Measurements from ENCODE around the gene JPH2. TPM values are rescaled to one million over a fixed set of nuclear protein-coding genes. Genes with fewer than 3 reads are reported as not detected.
A peak's percentile ranks its signal among the peaks of the same experiment; 100 is the strongest.

The JPH2 gene
- total and polyA plus RNA-seq, 3 experiments from 2014 or later: not detected

- no peaks in the 10 kb centered on the region for H3K36me3 ChIP-seq (ENCODE audit: insufficient read depth, low read length)
- peaks cover 89% of the 10 kb centered on the region for H3K4me1 ChIP-seq (ENCODE audit: insufficient read depth, low read length)
- Mint-ChIP-seq H3K4me1 (peaks cover 23 to 61% (median 40%) of the 10 kb centered on the region in 3 donors), H3K36me3 (no peaks in the 10 kb centered on the region), H3K9me3 (no peaks in the 10 kb centered on the region), H3K27ac (peak overlapping the region; percentile 71 to 97 (median 96)), H3K4me3 (peak overlapping the region; percentile 40 to 87 (median 79)), H3K27me3 (peaks cover 0 to 11% of the 10 kb centered on the region in 2 donors)
- ChIA-PET CTCF (interaction anchor here (1.3 to 4.0 kb wide), 4 partner anchors 10 to 128 kb away, joined by 3 to 24 read pairs (median 4); no protein-coding TSS in a partner anchor), POLR2A (no interaction called here)
- H3K9me3 ChIP-seq (ENCODE audit: low read length): no peaks in the 10 kb centered on the region
- peak overlapping the region; percentile 74 for H3K4me3 ChIP-seq (ENCODE audit: low read length)
- H3K27ac ChIP-seq (ENCODE audit: low read depth, low read length): peak overlapping the region; percentile 44
- no peaks in the 10 kb centered on the region for H3K27me3 ChIP-seq (ENCODE audit: insufficient read depth, low read length, poor library complexity, severe bottlenecking)
- DNase-seq: peak in 3 of 5 donors; percentile 67 to 93 (median 69)
Observed at GRCh38 chr20:44070139-44070900, 116.7 kb downstream of the JPH2 start.

- no peaks in the 10 kb centered on the region for H3K9me3 Mint-ChIP-seq
- peaks cover 23 to 55% (median 32%) of the 10 kb centered on the region in 3 donors for H3K4me1 Mint-ChIP-seq
- peaks cover 0 to 9% of the 10 kb centered on the region in 2 donors for H3K27me3 Mint-ChIP-seq
- no peaks in the 10 kb centered on the region for H3K36me3 ChIP-seq (ENCODE audit: insufficient read depth, low read length)
- ChIA-PET POLR2A (interaction anchor here (0.6 kb wide), 1 partner anchor 10 kb away, joined by 3 read pairs; no protein-coding TSS in a partner anchor), CTCF (interaction anchor here (1.1 to 4.0 kb wide), 4 partner anchors 11 to 127 kb away, joined by 3 to 24 read pairs (median 8); no protein-coding TSS in a partner anchor)
- H3K27me3 ChIP-seq (ENCODE audit: insufficient read depth, low read length, poor library complexity, severe bottlenecking): no peaks in the 10 kb centered on the region
- DNase-seq: peak; percentile 33 to 95 (median 75)
- no peaks in the 10 kb centered on the region for H3K9me3 ChIP-seq (ENCODE audit: low read length)
- peak overlapping the region; percentile 71 to 97 (median 90) for H3K27ac Mint-ChIP-seq
- peak overlapping the region; percentile 40 to 87 (median 79) for H3K4me3 Mint-ChIP-seq
- no peaks in the 10 kb centered on the region for H3K36me3 Mint-ChIP-seq
- H3K27ac ChIP-seq (ENCODE audit: low read depth, low read length): peak overlapping the region; percentile 44
- peaks cover 79% of the 10 kb centered on the region for H3K4me1 ChIP-seq (ENCODE audit: insufficient read depth, low read length)
- H3K4me3 ChIP-seq (ENCODE audit: low read length): peak overlapping the region; percentile 74
Observed at GRCh38 chr20:44069203-44070011, 117.6 kb downstream of the JPH2 start.

- DNase-seq: no peak
- ChIA-PET POLR2A (no interaction called here), CTCF (interaction anchor here (1.1 to 4.0 kb wide), 5 partner anchors 11 to 126 kb away, joined by 3 to 24 read pairs (median 4); no protein-coding TSS in a partner anchor)
- Histone ChIP-seq H3K4me3 (ENCODE audit: low read length) (peak overlapping the region; percentile 43), H3K4me1 (ENCODE audit: insufficient read depth, low read length) (peaks cover 71% of the 10 kb centered on the region), H3K27ac (ENCODE audit: low read depth, low read length) (no peak overlapping the region), H3K36me3 (ENCODE audit: insufficient read depth, low read length) (no peaks in the 10 kb centered on the region), H3K9me3 (ENCODE audit: low read length) (no peaks in the 10 kb centered on the region), H3K27me3 (ENCODE audit: insufficient read depth, low read length, poor library complexity, severe bottlenecking) (no peaks in the 10 kb centered on the region)
- Mint-ChIP-seq H3K36me3 (no peaks in the 10 kb centered on the region), H3K27ac (peak overlapping the region in 7 of 8 donors; percentile 63 to 97 (median 86)), H3K4me3 (peak overlapping the region; percentile 40 to 87 (median 79)), H3K27me3 (peaks cover 0 to 9% of the 10 kb centered on the region in 2 donors), H3K4me1 (peaks cover 23 to 52% (median 32%) of the 10 kb centered on the region in 3 donors), H3K9me3 (no peaks in the 10 kb centered on the region)
Observed at GRCh38 chr20:44068316-44069201, 118.4 kb downstream of the JPH2 start.

- Mint-ChIP-seq H3K27ac (peak overlapping the region in 3 of 8 donors; percentile 50 to 88 (median 77)), H3K9me3 (no peaks in the 10 kb centered on the region), H3K4me1 (peaks cover 23 to 52% (median 32%) of the 10 kb centered on the region in 3 donors), H3K4me3 (peak overlapping the region in 2 of 7 donors; percentile 30 to 71), H3K36me3 (no peaks in the 10 kb centered on the region), H3K27me3 (peaks cover 0 to 9% of the 10 kb centered on the region in 2 donors)
- POLR2A ChIA-PET: no interaction called here
- no peak for DNase-seq
- Histone ChIP-seq H3K9me3 (ENCODE audit: low read length) (no peaks in the 10 kb centered on the region), H3K27ac (ENCODE audit: low read depth, low read length) (no peak overlapping the region), H3K36me3 (ENCODE audit: insufficient read depth, low read length) (no peaks in the 10 kb centered on the region), H3K4me3 (ENCODE audit: low read length) (no peak overlapping the region), H3K4me1 (ENCODE audit: insufficient read depth, low read length) (peaks cover 62% of the 10 kb centered on the region), H3K27me3 (ENCODE audit: insufficient read depth, low read length, poor library complexity, severe bottlenecking) (no peaks in the 10 kb centered on the region)
- CTCF ChIA-PET: interaction anchor here (1.3 kb wide), 1 partner anchor 13 kb away, joined by 3 read pairs; no protein-coding TSS in a partner anchor
Observed at GRCh38 chr20:44067650-44068081, 119.3 kb downstream of the JPH2 start.

- H3K36me3 Mint-ChIP-seq: no peaks in the 10 kb centered on the region
- H3K27me3 ChIP-seq (ENCODE audit: insufficient read depth, low read length, poor library complexity, severe bottlenecking): no peaks in the 10 kb centered on the region
- no peak overlapping the region for H3K27ac ChIP-seq (ENCODE audit: low read depth, low read length)
- no peaks in the 10 kb centered on the region for H3K36me3 ChIP-seq (ENCODE audit: insufficient read depth, low read length)
- H3K27ac Mint-ChIP-seq: peak overlapping the region in 3 of 8 donors; percentile 77 to 88 (median 81)
- ChIA-PET POLR2A (no interaction called here), CTCF (interaction anchor here (1.3 kb wide), 1 partner anchor 14 kb away, joined by 3 read pairs; no protein-coding TSS in a partner anchor)
- no peak for DNase-seq
- peaks cover 56% of the 10 kb centered on the region for H3K4me1 ChIP-seq (ENCODE audit: insufficient read depth, low read length)
- H3K9me3 Mint-ChIP-seq: no peaks in the 10 kb centered on the region
- peaks cover 22 to 48% (median 32%) of the 10 kb centered on the region in 3 donors for H3K4me1 Mint-ChIP-seq
- H3K27me3 Mint-ChIP-seq: peaks cover 0 to 9% of the 10 kb centered on the region in 2 donors
- peak overlapping the region in 2 of 7 donors; percentile 30 to 71 for H3K4me3 Mint-ChIP-seq
- no peaks in the 10 kb centered on the region for H3K9me3 ChIP-seq (ENCODE audit: low read length)
- no peak overlapping the region for H3K4me3 ChIP-seq (ENCODE audit: low read length)
Observed at GRCh38 chr20:44066645-44067606, 120.1 kb downstream of the JPH2 start.

- CTCF ChIA-PET: interaction anchor here (1.0 kb wide), 1 partner anchor 15 kb away, joined by 3 read pairs; no protein-coding TSS in a partner anchor
- peaks cover 21 to 35% (median 27%) of the 10 kb centered on the region in 3 donors for H3K4me1 Mint-ChIP-seq
- Histone ChIP-seq H3K4me1 (ENCODE audit: insufficient read depth, low read length) (peaks cover 43% of the 10 kb centered on the region), H3K27ac (ENCODE audit: low read depth, low read length) (no peak overlapping the region), H3K27me3 (ENCODE audit: insufficient read depth, low read length, poor library complexity, severe bottlenecking) (no peaks in the 10 kb centered on the region), H3K4me3 (ENCODE audit: low read length) (no peak overlapping the region), H3K9me3 (ENCODE audit: low read length) (no peaks in the 10 kb centered on the region), H3K36me3 (ENCODE audit: insufficient read depth, low read length) (no peaks in the 10 kb centered on the region)
- DNase-seq: no peak
- no peaks in the 10 kb centered on the region for H3K9me3 Mint-ChIP-seq
- peak overlapping the region in 1 of 7 donors; percentile 28 for H3K4me3 Mint-ChIP-seq
- no peaks in the 10 kb centered on the region for H3K36me3 Mint-ChIP-seq
- H3K27ac Mint-ChIP-seq: peak overlapping the region in 3 of 8 donors; percentile 46 to 72 (median 61)
- H3K27me3 Mint-ChIP-seq: peaks cover 0 to 11% of the 10 kb centered on the region in 2 donors
- POLR2A ChIA-PET: no interaction called here
Observed at GRCh38 chr20:44065401-44066340, 121.3 kb downstream of the JPH2 start.

Data from CD8-positive, alpha-beta memory T cell (primary cell).